OCI-LY7 (cell line): ENCODE results near the gene ABHD8. TPM values are rescaled to one million over a fixed set of nuclear protein-coding genes. Genes with fewer than 3 reads are reported as not detected.

Source experiments
- BruUV-seq: library from RNA; stranded (reverse); fragments of 400-500 nt; replicated peaks from 2 replicates; lab custom pipeline; 2021; lab: Mats Ljungman, UMichigan
- CTCF ChIA-PET: fragments of 300-600 bp; sonication (Branson Sonifier 250); formaldehyde crosslinking; loops from one replicate; lab custom pipeline; 2022; ENCODE audit warnings: antibody characterized with exemption; ENCODE audit not compliant: unreplicated experiment; lab: Charles Lee
- POLR2A ChIA-PET: fragments of 300-600 bp; sonication (Branson Sonifier 250); formaldehyde crosslinking; loops from one replicate; lab custom pipeline; 2022; ENCODE audit warnings: antibody characterized with exemption; lab: Charles Lee
- DNase-seq: peaks from one replicate; pipeline ENCODE4 v3.0.0-alpha.2; 2015; ENCODE audit warnings: low spot score
- H2AFZ ChIP-seq: fragments of 200-600 bp; sonication (generic), shearing (Covaris generic); 2 replicates; pipeline ENCODE4 v1.6.1; 2014; ENCODE audit warnings: mild to moderate bottlenecking, antibody characterized with exemption, low read length, moderate library complexity
- H3K27ac ChIP-seq: fragments of 200-600 bp; sonication (generic); 2 replicates; pipeline ENCODE4 v1.5.1; 2014; ENCODE audit warnings: mixed run types, low read depth, mild to moderate bottlenecking, moderate library complexity, low read length, inconsistent platforms; ENCODE audit not compliant: poor library complexity, severe bottlenecking
- H3K36me3 ChIP-seq: fragments of 200-600 bp; sonication (generic); 2 replicates; pipeline ENCODE4 v1.6.1; 2014; ENCODE audit warnings: mild to moderate bottlenecking, antibody characterized with exemption, low read length, moderate library complexity, mixed read lengths; ENCODE audit not compliant: insufficient read depth
- H3K4me1 ChIP-seq: fragments of 200-600 bp; sonication (generic); 2 replicates; pipeline ENCODE4 v1.5.1; 2014; ENCODE audit warnings: mild to moderate bottlenecking, low read length; ENCODE audit not compliant: insufficient read depth, poor library complexity, severe bottlenecking
- H3K4me2 ChIP-seq: fragments of 200-600 bp; sonication (generic); 2 replicates; pipeline ENCODE4 v1.6.1; 2014; ENCODE audit warnings: mild to moderate bottlenecking, low read length
- H3K4me3 ChIP-seq: fragments of 200-600 bp; sonication (generic); 2 replicates; pipeline ENCODE4 v1.5.1; 2014; ENCODE audit warnings: mild to moderate bottlenecking, low read depth, low read length; ENCODE audit not compliant: poor library complexity, severe bottlenecking
- H3K79me2 ChIP-seq: fragments of 200-600 bp; sonication (generic); 2 replicates; pipeline ENCODE4 v1.6.1; 2016; ENCODE audit warnings: low read depth, mild to moderate bottlenecking, low read length, moderate library complexity, mixed read lengths; ENCODE audit not compliant: insufficient read depth
- H3K9me2 ChIP-seq: fragments of 200-600 bp; sonication (generic); 2 replicates; pipeline ENCODE4 v1.6.1; 2016; ENCODE audit warnings: mild to moderate bottlenecking, low read length, mixed read lengths; ENCODE audit not compliant: insufficient read depth
- H3K9me3 ChIP-seq: fragments of 200-600 bp; sonication (generic); 2 replicates; pipeline ENCODE4 v1.6.1; 2014; ENCODE audit warnings: mild to moderate bottlenecking, mixed run types, low read length, mixed read lengths
- H4K20me1 ChIP-seq: fragments of 200-600 bp; sonication (generic); 2 replicates; pipeline ENCODE4 v1.6.1; 2014; ENCODE audit warnings: mild to moderate bottlenecking, antibody characterized with exemption, low read length, moderate library complexity, mixed read lengths; ENCODE audit not compliant: insufficient read depth
- EZH2phosphoT487 ChIP-seq: fragments of 200-600 bp; sonication (generic); IDR thresholded peaks from 2 replicates; pipeline ENCODE4 v1.6.1; 2018; ENCODE audit warnings: low read depth, borderline replicate concordance, mild to moderate bottlenecking, mixed run types, antibody characterized with exemption, low read length, moderate library complexity, mixed read lengths
- intact Hi-C: fragments of 100-400 bp; cut with micrococcal nuclease; formaldehyde crosslinking; loops from one replicate; pipeline ENCODE4 v1.10.0; 2022; ENCODE audit not compliant: unreplicated experiment
- total RNA-seq, 2 experiments: library from RNA; depleted of rRNA in 1 of 2; stranded (reverse); fragments of >200 nt in 1 of 2; shearing (Covaris generic) in 1 of 2; gene quantifications; 2 replicates each; pipeline ENCODE4 v1.2.3, GENCODE V29; 2014 to 2022
- TF ChIP-seq, protein P1 (sequence below): fragments of 200-600 bp; sonication (generic); conservative IDR thresholded peaks from 2 replicates; pipeline ENCODE4 v1.5.1; 2014; ENCODE audit warnings: mild to moderate bottlenecking, antibody characterized with exemption, low read length, moderate library complexity, mixed read lengths

The ABHD8 gene
- total RNA-seq, 2 experiments from 2014 or later, result 11.6 to 18.9 TPM

- intact Hi-C loops, result loop anchor here (2.0 kb wide), 1 partner anchor 119 kb away; no protein-coding TSS in a partner anchor
- H4K20me1 ChIP-seq, result no peaks in the 10 kb centered on the region
- no peak overlapping the region for H3K4me2 ChIP-seq
- CTCF ChIA-PET, result no interaction called here
- no TSS peak for BruUV-seq
- no peaks in the 10 kb centered on the region for H3K9me3 ChIP-seq
- no peak for TF ChIP-seq EZH2phosphoT487
- TF ChIP-seq, protein P1, sequence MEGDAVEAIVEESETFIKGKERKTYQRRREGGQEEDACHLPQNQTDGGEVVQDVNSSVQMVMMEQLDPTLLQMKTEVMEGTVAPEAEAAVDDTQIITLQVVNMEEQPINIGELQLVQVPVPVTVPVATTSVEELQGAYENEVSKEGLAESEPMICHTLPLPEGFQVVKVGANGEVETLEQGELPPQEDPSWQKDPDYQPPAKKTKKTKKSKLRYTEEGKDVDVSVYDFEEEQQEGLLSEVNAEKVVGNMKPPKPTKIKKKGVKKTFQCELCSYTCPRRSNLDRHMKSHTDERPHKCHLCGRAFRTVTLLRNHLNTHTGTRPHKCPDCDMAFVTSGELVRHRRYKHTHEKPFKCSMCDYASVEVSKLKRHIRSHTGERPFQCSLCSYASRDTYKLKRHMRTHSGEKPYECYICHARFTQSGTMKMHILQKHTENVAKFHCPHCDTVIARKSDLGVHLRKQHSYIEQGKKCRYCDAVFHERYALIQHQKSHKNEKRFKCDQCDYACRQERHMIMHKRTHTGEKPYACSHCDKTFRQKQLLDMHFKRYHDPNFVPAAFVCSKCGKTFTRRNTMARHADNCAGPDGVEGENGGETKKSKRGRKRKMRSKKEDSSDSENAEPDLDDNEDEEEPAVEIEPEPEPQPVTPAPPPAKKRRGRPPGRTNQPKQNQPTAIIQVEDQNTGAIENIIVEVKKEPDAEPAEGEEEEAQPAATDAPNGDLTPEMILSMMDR, result no peak
- no peak for DNase-seq
- H2AFZ ChIP-seq, result no peak overlapping the region
- peaks cover 31% of the 10 kb centered on the region for H3K4me1 ChIP-seq
- peaks cover 17% of the 10 kb centered on the region for H3K36me3 ChIP-seq
- no peaks in the 10 kb centered on the region for H3K9me2 ChIP-seq
- POLR2A ChIA-PET, result interaction anchor here (0.9 kb wide), 1 partner anchor 26 kb away, joined by 3 read pairs; no protein-coding TSS in a partner anchor
- no peaks in the 10 kb centered on the region for H3K79me2 ChIP-seq
- no peak overlapping the region for H3K4me3 ChIP-seq
- H3K27ac ChIP-seq, result no peak overlapping the region
These were observed 44.1 kb upstream of the ABHD8 start for GRCh38 chr19:17347361-17347760.

DNA sequence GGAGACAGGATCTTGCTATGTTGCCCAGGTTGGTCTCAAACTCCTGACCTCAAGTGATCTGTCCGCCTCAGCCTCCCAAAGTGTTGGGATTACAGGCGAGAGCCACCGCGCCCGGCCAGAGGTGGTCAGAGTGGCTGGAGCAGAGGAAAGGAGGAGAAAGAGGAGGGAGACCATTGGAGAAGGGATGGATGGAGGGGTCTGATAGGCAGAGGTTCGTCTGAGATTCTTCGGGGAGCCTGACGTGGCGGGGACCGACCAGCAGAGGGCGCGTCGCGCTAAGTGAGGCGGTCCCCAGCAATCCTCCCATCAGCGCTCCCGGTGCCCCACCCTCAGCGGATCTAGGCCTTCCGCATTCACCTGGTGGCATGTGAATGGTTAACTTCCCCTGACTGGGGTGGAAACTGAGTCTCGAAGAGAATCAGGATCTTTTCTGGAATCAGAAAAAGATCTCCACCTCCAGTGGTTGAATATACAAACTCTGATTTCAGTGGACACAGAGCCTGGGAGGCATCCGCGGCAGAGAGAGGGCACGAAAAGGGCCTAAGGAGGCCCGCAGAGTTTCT, 43.0 kb upstream of the ABHD8 start:
- H2AFZ ChIP-seq, result no peak overlapping the region
- H3K9me2 ChIP-seq, result no peaks in the 10 kb centered on the region

More for the DNA sequence above, 43.0 kb upstream of the ABHD8 start:
- Histone ChIP-seq H3K27ac (no peak overlapping the region), H3K79me2 (no peaks in the 10 kb centered on the region), H3K36me3 (peaks cover 28% of the 10 kb centered on the region), H4K20me1 (no peaks in the 10 kb centered on the region), H3K4me1 (peaks cover 25% of the 10 kb centered on the region), H3K4me2 (no peak overlapping the region), H3K4me3 (no peak overlapping the region), H3K9me3 (no peaks in the 10 kb centered on the region)
- intact Hi-C loops, result loop anchor here (1.0 to 2.0 kb wide), 2 partner anchors 40 to 121 kb away; no protein-coding TSS in a partner anchor
- DNase-seq, result peak; percentile 75
- TF ChIP-seq, protein P1, result peak; percentile 88
- TF ChIP-seq EZH2phosphoT487, result no peak
- CTCF ChIA-PET, result interaction anchor here (1.1 kb wide), 1 partner anchor 14 kb away, joined by 4 read pairs; no protein-coding TSS in a partner anchor
- POLR2A ChIA-PET, result interaction anchor here (0.5 to 0.8 kb wide), 2 partner anchors 21 to 59 kb away, joined by 3 read pairs; partner anchors contain the start of gene BST2
- BruUV-seq, result no TSS peak
